ENCODE results near the gene DMRTC2.

- TF ChIP-seq CTCF (IDR thresholded peaks at IDR 0.05) (no peak), POLR2A (IDR thresholded peaks at IDR 0.05) (no peak)
Measured at GRCh38 chr19:41877916-41878905, 33.4 kb downstream of the DMRTC2 start.
